GM21381 (cell line): ENCODE measurements around the gene TIMP3.

Experiments used
- ATAC-seq: cut with Tn5 transposase; IDR thresholded peaks from one replicate; pipeline ENCODE4 v1.9.1; 2021; ENCODE audit warnings: mild to moderate bottlenecking, moderate library complexity; ENCODE audit not compliant: unreplicated experiment

TIMP3 gene

DNA sequence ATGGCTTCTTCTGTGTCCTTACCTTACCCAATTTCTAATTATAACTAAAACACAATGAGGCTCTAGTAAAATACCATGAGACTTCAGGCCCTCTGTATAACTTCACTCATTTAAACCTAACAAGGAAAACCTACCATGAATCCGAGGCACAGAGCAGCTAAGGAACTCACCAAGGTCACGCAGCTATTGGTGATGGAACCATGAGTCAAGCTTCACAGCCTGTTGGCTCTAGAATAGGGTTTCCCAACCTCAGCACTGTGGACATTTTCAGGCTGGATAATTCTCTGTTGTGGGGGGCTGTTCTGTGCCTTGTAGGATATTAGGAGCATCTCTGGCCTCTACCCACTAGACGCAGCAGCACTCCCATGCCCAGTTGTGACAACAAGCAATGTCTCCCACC lies 75.7 kb downstream of the TIMP3 start:
- no peak for ATAC-seq

DNA sequence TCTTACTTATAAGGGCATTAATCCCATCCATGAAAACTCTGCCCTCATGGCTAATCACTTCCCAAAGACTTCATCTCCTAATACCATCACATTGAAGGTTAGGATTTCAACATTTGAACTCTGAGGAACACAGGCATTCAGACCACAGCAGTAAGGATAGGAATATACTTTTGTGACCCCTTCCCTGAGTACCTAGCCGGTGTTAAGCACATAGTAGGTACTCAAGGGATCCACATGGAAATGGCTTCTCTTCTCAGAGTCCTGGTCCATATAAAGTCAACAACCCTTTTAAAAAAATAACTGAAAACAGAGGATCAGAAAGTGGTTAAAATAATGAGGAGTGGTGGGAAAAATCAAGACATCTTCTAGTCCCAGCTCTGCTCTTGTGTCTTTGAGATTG lies 78.0 kb downstream of the TIMP3 start:
- ATAC-seq: no peak

DNA sequence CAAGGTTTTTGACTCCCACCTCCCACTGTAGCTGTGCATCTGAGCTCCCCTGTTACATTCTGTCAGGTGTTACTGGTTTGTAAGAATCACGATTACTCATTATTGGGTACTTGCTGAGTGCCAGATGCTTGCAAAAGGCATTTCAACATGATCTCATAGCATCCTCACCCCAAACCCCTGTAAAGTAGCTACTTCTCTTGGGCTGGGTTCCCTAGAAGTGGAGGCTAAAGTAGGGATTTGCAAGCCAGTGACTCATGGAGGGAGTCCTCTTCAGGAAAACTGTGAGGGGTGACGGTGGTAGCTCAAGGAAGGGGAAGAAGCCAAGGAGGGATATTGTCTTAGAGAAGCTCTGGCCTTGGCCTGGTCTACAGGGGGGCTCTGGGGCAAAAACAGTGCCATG lies 78.6 kb downstream of the TIMP3 start:
- ATAC-seq: no peak

DNA sequence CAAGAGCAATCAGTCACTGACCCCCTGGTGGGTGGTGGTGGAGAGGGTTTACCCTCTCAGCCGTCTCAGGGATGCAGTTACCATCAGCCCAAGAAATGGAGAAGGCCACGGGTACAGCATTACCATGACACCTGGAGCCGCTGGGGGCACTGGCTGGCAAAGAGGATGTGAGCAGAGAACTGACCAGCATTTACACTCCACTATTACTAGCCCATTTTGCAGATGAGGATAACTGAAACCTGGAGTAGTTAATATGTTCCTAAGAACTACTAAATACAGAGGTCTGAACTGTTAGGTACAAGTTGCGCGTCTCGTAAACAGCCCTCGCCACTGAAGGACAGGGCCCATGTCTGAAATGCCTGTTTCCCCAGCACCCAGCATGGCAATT lies 79.0 kb downstream of the TIMP3 start:
- no peak for ATAC-seq

DNA sequence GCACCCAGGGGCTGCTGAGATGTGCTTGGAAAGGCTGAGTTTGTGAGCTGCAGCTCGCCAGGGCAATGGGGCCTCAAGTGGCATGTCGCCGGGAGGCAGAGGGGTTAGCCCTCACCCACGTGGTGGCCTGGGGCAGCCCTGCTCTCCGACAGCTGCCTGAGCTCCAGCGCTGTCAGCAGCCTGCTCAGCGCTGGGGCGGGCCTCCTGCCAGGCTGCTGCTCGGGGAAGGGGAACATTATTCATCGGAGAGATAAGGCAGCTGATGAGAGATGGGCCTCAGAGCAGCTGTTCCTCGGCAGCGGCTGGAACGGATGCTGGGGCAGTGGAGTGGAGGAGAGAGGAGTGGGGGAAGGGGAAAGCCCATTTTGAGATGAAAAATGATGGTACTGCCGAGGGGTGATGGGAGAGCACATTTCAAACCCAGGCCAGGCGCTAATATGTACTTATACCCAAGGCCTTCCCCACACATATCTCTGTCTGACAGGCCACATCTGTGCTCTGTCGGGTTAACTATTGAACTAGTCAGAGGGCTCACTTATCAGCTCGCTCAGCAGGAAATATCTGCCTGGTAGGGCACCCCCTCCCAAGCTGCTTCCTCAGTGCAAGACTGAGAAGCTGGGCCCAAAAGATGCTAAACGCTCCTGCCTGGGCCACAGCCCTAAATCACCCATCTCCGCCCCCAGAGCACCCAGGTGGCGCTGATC lies 79.5 kb downstream of the TIMP3 start:
- ATAC-seq: no peak

DNA sequence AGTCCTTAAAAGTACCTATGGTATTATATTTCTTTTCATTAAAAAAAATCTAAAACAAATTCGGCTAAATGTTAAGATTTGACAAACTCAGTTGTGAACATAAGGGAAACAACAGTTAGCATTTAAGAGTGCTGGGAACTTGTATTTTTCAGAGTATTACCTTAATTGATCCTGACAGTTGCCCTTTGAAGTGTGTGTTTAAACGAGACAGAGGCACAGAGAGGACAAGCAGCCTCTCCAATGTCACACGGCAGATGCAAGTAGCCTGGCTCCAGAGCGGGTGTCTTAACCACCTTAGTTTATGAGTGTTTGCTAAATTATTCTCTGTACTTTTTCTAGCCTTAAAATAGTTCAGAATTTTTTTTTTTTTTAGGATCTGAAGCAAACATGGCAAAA lies 80.9 kb downstream of the TIMP3 start:
- ATAC-seq: no peak

DNA sequence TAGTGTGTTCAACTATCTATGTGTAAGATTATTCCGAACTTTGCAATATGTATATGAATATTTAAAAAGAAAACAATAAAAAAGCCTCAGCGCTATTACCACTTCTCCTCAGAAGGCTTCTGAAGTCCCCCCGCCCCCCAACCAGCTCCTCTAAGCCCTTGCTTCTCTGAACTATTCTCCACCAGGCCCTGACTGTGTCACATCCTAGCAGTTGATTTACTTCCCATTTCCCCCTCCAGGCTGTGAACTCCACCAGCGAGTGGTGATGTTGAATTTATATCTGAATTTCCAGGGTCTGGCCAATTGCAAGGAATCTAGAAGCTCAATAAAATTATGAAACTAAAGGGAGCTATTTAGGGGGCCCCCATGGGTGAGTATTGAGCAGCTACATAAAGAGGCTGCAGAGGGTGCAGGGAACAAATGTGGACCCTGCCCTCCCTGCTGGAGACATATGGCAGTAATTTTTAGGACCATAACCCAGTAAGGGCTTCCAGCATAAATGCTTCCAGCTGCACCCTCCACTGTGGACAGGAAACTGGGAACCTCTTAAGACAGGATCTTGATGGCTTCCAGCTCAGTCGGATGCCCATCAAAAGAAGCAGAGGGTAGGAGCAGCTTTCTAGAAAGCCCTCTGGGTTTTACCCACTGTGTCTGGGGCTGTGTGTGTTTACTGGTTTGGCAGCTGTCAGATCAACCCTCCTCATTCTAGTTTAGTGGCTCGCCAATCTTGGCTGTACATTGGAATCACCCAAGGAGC lies 81.4 kb downstream of the TIMP3 start:
- no peak for ATAC-seq

DNA sequence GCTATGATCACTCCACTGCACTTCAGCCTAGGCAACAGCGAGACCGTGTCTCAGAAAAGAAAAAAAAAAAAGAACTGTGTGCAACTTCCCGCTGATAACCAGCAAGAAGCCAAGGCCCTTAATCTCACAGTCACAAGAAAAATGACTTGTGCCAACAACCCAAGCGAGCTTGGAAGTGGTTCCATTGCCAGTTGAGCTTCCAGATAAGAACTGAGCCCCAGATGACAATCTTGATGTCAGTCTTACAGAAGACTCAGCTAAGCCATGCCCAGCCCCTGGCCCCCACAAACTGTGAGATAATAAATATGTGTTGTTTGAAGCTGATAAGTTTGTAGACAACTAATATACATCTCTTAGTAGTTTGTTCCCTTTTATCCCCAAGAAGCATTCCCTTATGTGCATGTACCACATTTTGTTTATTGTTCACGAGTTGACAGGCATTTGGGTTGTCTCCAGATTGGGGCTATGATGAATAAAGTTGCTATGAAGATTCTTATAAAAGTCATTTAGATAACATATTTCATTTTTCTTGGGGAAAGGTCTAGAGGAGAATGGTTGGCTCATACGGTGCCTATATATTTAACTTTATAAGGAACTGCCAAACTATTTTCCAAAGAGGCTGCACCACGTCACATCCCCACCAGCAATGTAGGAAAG lies 85.9 kb downstream of the TIMP3 start:
- ATAC-seq: no peak

DNA sequence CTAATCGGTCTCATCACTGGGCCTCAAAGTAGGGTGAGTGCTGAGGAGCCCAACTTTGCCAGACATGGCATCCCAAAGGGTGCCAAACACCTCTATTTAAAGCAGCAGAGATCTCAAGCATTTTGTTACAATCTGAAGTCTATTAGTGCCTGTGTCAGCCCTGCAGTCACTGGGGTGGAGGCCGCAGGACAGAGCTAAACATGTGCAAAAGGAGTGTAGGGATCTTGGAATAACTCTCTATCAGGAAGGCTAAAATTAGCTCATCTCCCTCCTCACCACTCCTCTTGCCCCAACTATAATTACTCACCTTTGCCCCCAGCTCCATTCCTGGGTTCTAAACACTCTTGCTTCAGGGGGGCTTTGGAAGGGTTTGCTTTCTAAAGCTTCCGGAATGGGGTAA lies 87.5 kb downstream of the TIMP3 start:
- no peak for ATAC-seq

DNA sequence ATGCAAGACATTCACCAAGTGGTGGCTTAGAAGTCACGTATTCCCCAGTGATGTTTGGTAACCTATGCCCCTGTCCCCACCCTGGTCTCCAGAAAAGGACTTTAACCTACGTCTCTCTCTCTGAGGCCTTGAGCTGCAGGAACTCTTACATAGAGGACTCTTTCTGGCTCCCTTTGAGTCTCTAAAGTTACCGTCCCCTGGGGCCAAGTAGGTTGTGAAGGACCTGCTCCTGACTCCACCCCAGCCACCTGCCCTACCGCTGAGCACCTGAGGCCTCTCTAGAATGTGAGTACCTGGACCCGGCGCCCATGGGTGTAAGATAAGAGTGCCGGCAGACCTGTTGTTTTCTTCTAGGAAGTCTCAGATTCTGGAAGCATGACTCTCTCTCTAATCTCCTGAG lies 95.4 kb downstream of the TIMP3 start:
- ATAC-seq: no peak

DNA sequence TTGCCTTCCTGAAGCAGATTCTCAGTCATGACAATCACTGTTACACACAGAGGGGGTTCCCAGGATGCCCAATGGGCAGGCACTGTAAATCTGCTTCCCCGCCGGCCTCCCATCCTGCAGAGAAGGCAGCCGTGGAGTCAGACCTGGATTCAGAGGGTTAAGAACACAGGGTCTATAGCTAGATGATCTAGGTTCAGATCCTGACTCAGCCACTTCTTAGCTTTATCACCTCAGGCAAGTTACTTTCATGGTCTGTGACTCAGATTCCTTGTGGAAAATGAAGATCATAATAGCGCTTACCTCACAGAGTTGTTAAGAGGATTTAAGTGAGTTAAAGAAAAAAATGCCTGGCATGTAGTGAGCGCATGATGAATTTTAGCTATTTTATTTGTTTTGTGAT lies 95.9 kb downstream of the TIMP3 start:
- no peak for ATAC-seq

DNA sequence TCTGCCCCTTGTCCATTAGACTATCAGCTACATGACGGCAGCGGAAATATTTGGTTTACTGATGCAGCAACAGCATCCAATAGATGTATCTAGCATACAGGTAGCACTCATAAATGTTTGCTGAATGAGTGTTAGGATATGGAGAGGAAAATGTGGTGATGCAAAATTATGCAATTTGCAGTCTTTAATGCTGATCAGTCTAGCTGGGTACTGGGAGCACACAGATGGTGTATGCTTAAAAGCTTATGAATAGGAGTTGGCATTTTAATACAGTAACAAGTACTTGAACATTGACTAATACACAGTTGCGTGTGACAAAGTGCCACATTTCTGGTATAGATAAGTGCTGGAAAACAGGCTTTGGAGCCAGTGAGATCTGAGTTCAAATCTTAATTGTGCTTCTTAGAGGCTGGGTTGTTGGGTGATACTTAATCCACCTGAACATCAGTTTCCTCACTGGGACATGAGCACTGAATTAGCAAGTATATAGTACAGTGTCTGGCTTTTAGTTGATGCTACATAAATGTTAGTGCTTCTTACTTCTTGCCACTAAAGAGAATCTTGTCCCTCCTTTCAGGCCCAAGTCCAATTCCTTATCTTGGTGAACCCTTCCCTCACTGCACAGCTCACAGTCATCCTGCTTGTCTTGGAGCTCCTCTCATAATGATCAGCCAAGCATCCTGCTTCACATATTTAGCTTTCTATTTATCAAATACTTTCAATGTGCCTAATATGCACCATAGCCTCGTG lies 99.6 kb downstream of the TIMP3 start:
- ATAC-seq: no peak

DNA sequence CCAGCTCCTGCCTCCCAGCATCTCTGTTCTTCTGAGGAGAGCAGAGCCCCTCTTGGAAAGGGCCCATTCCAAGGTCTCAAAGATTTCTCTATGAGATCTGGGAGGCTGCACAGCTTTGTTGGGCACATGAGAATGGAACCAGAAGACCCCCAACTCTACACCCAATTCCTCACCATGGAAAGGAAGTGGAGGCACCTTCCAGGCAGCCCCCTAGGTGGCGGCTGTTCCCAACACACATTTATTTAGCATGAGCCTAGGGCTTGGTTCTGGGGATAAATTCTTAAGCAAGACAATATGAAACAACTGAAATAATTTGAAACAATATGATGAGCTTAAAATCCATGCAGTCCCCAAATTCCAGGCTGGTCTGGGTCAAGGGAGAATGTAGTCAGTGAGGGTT lies 100.4 kb downstream of the TIMP3 start:
- no peak for ATAC-seq

DNA sequence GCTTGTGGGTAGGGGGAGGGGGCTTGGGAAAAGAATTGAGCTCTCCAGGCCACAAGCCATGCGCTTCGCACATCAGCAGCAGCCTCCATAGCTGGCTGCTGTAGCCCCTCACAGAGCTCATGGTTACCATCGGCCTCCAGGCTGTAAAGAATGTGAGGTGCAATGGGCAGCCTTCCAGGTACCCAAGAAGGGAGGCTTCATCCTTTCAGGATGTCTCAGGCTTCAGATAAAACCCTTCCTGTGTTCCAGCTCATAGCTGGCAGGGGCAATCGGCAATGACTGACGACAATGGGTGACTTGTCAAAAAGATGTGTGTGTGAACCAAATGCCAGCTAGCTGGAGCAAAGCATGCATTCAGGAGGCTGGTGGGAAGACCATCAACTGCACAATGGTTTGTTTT lies 102.0 kb downstream of the TIMP3 start:
- no peak for ATAC-seq

DNA sequence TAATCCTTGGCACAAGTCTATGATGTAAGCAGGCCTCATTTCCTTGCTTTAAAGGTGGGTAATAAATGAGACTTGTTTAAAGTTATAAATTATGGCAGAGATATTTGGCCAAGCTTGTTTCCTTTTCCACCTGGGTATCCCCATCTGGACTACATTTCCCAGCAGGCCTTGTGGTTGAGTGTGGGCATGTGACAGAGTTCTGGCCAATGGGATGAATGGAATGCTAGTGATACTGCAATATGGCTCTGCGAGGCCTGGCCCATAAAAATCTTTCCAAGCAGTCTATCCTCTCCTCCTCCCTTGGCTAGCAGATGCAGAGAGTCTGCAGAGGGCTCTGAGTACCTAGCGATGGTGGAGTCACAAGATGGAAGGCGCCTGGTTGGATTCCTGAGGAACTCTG lies 102.5 kb downstream of the TIMP3 start:
- ATAC-seq: no peak

DNA sequence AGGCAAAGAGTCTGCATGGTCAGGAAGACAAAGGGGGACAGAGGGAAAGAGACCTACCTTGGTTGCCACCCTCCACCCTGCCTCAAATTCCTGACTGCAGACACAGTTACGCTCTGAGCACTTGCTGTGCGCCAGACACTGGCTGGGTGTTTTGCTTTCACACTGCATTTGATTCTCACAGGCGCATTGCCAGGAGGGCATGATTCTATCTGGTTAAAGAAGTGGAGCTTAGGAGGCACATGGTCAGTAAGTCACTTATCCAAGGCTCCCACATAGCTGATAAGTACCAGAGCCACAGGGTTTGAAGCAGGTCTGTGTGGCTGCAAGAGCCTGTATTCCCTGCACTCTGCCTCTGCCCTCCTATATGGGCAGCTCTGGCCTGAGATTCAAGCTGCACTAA lies 103.9 kb downstream of the TIMP3 start:
- ATAC-seq: no peak

DNA sequence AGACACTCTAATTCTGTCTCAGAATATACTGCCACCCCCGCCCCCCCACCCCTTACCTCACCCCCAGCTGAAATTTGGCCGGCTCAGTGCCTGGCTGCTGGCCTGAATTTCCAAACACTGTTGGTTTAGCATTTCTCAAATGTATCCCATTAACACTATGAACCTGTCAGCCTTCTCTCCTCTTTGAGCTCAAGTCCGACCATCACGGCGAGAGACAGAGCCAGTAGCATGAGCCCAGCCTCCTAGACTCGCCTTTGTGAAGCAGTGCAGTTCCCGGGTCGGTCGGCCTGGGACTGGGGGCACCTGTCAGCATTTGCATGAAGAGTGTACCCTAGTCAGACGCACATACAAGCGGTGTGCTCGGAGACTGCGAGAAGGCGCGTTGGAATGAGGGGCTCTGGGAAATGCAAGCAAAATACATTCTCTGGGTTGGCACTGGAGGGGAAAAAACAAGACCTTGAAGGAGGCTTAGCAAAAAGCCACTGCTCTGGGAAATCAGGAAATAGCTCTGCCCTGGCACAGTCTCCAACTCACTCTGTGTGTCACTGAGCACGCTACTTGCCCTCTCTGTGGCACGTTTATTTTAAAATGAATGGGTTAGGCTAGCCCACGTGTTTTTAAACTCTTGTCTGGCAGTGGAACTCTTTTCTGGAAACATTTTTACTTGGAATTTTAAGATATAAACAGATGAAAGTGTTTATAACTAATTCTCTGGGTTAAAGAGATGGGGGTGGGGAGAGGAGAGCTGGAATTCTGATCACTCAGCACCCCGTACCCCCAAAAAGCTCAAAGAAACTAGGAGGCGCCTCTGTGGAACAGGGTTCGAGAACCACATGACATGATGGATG lies 108.3 kb downstream of the TIMP3 start:
- no peak for ATAC-seq

DNA sequence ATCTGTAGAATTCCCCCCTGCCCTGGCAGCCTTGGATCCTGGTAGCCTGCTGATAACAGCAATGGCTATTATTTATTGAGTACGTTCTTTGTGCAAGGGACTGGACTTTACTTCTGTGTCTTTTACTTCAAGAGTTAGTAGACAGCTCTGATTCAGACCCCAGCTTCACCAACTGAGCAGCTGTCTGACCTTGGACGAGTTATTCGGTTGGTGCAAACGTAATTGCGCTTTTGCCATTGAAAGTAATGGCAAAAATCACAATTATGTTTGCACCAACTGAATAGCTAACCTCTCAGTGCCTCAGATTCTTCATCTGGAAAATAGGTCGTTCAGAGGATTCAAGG lies 108.9 kb downstream of the TIMP3 start:
- ATAC-seq: no peak

DNA sequence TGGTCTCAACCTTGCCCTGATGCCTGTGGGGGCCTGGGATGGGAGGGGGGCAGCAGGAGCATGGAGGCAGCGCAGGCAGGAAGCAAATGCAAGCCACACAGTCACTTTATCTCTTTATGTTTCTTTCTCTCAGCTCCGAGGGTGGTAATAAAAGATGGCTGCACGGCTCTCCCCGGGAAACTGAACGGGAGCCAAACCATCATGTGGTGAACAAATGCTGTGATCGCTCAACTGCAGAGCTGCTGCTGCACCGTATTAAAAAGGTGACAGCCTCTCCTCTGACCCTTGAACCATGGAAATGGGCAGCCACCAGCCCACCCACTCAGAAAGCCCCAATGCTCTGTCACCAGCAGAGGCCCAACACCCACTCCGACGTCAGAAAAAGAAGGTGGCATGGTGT lies 110.0 kb downstream of the TIMP3 start:
- ATAC-seq: no peak
